ENCODE measurements around the gene ADORA2A.

- TF ChIP-seq CTCF (IDR thresholded peaks at IDR 0.05) (no peak), POLR2A (IDR thresholded peaks at IDR 0.05) (no peak)
These were observed 38.6 kb downstream of the ADORA2A start for GRCh38 chr22:24465975-24466374.
